GM18502 (cell line): ENCODE measurements around the gene CCNY.

Source experiments
- ATAC-seq: cut with Tn5 transposase; IDR thresholded peaks from one replicate; pipeline ENCODE4 v1.9.1; 2021; ENCODE audit warnings: mild to moderate bottlenecking; ENCODE audit not compliant: unreplicated experiment, poor library complexity

Gene CCNY

DNA sequence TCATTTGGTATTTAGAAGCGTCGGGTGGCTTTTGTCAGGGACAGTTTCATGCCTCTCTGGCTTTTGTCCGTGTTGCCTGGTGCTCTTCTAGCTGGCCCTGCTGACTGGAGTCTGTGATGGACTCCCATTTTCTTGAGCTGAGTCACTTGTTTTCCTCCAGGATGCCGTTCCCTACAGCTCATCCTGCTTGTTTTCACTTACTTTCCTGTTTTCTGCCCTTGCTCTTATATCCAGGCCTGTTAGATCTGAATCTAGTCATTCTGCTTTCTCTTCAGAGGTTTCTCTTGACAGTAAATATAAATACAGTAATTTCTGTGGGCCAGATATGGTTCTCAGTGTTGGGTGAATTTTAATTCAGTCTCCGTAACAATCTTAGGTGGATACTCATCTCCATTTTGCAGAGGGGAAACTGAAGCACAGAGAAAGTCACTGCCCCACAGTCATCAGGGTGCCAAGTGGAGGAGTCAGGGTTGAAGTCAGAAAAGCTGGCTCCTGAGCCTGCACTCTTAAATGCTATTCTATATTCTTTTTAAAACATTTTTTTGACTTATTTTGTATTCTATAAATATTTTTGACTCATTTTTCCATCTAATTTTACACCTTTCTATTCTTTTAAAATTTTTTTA lies 85.4 kb downstream of the CCNY start:
- no peak for ATAC-seq

- no peak for ATAC-seq
Observed at GRCh38 chr10:35422228-35422627, 85.9 kb downstream of the CCNY start.

GRCh38 chr10:35423505-35424306 lies 87.4 kb downstream of the CCNY start:
- no peak for ATAC-seq

GRCh38 chr10:35424680-35425285 lies 88.5 kb downstream of the CCNY start:
- ATAC-seq = no peak

DNA sequence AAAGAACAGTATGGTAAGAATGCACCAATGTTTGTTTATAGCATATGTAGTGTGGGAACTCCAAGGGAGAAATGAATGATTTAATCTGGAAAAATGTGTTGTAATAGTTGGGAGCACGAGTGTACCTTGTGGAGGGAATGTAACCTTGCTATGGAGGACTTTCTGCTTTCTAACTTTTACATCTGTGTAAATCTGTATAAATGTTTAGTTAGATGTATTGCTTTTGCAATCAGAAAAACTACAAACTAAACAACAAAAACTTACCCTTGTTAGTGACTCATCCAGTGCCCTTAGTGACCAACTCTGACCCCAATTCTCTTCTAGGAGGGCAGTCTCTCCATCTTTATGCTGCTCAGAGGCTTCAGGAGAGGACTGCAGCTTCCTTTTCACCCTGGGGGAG lies 89.3 kb downstream of the CCNY start:
- no peak for ATAC-seq

DNA sequence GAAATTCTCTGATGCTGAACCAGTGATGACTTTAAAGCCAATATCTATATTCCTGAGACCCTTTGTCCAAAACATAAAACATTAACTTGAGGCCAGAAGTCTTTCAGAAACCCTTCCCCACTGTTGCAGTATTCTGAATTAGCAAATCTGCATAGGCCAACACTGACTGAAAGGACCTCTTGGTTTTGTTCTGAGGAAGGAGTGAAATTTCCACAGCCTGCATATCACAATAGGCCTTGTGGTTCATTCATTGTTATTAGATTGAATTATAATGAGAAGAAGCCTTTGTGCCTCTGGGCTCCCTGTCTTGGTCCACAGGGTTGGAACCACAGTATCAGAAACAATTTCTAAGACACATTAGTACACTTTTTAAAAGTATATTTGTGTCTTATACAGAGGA lies 90.3 kb downstream of the CCNY start:
- no peak for ATAC-seq

- no peak for ATAC-seq
Observed at GRCh38 chr10:35427543-35427942, 91.2 kb downstream of the CCNY start.

DNA sequence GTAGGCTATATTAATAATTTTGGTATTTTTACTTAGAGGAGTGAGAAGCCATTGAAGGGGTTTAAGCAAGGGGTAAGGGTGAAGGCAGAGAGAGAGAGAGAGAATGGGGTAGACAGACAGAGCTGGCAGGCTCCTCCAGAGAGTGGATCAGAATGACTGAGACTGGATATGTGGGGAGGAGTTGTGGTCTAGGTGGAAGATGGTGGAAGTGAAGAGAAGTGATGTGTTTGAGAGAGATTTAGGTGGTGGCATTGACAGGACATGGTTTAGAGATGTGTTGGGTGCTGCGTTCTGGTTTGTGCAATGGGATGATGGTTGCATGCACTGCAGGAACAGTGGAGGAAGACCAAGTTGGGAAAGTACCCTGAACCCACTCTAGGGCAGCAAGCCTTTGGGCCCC lies 92.2 kb downstream of the CCNY start:
- no peak for ATAC-seq

DNA sequence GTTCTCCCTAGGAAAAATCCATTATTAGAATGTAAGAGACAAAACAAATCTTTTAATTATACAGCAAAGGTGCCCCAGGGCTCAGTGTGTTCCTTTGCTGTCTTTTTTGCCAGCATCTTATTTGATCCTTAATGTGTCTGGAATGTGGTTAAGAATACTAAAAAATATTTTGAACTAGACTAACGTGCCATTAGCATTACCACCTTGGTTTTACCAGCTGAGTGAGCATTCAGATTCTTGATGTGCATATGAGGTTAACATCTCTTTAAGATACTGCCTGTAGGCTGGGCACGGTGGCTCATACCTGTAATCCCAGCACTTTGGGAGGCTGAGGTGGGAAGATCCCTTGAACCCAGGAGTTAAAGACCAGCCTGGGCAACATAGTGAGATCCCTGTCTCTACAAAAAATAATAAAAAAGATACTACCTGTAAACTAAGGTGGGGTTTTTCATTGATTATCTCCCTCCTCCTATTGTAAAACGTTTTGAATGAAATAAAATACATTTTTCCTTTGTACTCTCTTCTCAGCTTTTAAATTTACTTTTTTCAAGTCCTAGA lies 96.6 kb downstream of the CCNY start:
- ATAC-seq = no peak

GRCh38 chr10:35433851-35434426 lies 97.6 kb downstream of the CCNY start:
- no peak for ATAC-seq

DNA sequence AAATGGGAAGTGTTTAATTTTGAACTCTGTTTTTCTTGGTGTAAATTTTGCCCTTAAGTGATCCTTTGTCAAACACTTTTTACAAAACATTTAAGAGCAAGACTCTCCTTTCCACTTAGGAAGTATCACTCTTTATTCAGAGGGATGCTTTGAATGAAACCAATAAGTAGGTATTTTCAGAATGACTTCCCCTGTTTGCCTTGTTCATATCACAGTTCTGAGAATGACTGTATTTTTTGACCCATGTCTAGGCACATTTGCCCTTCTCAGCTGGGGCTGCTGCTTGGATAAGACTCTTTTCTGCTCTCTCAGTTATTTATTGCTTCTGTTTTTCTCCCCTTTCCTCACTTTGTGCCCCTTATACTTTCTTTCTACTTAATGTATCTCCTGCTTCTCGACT lies 98.2 kb downstream of the CCNY start:
- peak; percentile 75 for ATAC-seq

- no peak for ATAC-seq
Observed at GRCh38 chr10:35435824-35436223, 99.5 kb downstream of the CCNY start.

DNA sequence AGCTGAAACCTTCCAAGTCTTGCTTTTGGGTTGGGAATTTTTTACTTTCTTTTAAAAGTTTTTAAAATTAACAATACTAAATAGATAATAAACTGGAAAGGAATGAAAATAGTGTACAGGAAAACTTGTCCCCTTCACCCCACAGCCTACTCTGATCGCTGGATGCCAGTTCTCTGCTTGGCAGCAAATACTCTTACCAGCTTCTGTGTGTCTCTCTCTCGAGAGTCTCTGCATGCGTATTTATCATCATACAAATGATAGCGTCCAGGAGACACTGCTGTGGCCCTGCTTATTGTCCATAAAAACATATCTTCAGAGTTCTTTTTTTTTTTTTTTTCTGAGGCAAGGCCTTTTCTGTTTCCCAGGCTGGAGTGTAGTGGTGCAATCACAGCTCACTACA lies 101.5 kb downstream of the CCNY start:
- no peak for ATAC-seq

GRCh38 chr10:35438718-35439571 lies 102.6 kb downstream of the CCNY start:
- no peak for ATAC-seq

DNA sequence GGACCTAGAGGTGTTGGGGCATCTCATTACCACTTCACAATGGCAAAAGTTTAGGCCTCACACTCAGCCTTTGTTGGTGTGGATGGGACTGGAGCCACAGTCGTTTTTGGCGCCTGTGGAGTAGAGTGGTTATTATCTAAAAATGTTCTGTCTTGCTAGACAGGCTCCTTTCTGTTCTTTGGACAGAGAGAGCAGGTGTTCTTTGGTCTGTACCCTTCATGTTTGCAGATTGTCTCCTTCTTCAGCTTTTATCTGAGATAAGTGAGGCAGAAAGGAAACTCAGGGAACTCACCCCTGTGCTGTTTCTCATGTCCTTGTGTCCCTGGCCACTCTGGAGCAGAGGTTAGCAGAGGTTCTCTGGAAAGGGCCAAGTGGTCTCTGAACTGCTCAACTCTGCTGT lies 103.7 kb downstream of the CCNY start:
- ATAC-seq = no peak

GRCh38 chr10:35442028-35442427 lies 105.7 kb downstream of the CCNY start:
- no peak for ATAC-seq

- no peak for ATAC-seq
Observed at GRCh38 chr10:35442592-35442991, 106.3 kb downstream of the CCNY start.

DNA sequence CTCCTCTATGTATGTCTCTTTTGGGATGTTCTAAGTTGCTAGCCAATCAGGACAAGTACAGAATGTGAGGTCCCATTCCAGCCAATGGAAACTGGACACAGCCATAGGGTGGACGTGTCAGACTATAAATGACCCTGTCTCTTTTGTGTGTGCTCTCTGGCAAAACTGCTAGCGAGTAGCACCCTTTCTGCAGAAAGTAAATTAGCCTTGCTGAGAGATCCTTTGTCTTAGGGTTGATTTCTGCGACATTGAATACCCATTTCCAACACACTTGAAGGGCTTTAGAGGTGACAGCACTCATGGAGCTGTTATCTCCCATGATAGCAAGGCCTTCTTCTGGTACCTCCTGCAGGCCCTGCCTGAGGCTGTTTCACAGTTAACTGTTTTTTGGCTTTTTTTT lies 107.5 kb downstream of the CCNY start:
- no peak for ATAC-seq

DNA sequence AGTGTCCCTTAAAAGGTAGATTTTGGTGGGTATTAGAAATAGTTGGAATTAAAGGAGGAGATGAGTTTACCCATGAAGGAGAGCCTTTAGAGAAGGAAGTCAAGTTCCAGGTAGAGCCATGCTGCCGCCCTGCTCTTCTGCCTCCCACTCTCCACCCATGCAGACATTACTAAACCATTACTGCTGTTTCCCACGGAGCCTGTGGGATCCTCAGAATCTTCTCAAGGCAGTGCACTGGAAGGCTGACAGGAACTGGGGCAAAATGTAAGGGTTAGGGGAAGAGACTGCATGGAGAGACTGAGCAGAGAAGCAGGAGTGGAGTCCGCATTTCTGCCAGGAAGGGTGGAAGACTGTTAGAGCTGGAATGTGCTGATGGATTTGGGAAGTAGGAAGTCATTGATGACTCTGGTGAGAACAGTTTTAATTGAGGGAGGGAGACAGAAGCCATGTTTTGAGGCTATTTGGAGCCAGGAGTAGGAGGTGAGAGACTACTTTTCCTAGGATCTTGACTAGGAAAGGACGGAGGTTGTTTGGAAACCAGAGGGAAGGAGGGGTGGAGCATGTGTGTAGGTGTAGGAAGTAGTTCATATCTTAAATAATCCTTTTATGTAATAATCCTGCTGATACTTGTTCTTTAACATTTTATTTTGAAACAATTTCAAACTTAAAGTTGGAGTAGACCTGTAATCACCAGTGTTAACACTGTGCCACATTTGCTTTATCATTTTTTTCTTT lies 109.0 kb downstream of the CCNY start:
- ATAC-seq = no peak
